Naive thymus-derived CD4-positive, alpha-beta T cell (primary cell): ENCODE data around the gene SMG7. TPM values are rescaled to one million over a fixed set of nuclear protein-coding genes. Genes with fewer than 3 reads are reported as not detected.

Experiments used
- ATAC-seq: fragments of 150-1000 bp; cut with Tn5 transposase; 2 replicates; pipeline ENCODE4 v1.10.0; 2021; ENCODE audit warnings: mild to moderate bottlenecking, moderate library complexity
- CTCF ChIA-PET: fragments of 350-600 bp; sonication (Branson Sonifier 250); formaldehyde crosslinking; loops from one replicate; lab custom pipeline; 2021; ENCODE audit warnings: antibody characterized with exemption; lab: Charles Lee
- POLR2A ChIA-PET: fragments of 350-600 bp; sonication (Branson Sonifier 250); formaldehyde crosslinking; loops from one replicate; lab custom pipeline; 2021; ENCODE audit warnings: antibody characterized with exemption, inconsistent platforms; lab: Charles Lee
- DNase-seq, 9 donors: peaks; one replicate each; pipeline versions ENCODE4 v3.0.0 to v3.0.0-alpha.2; 2020 to 2022; ENCODE audit warnings: mixed read lengths in 1 of 9
- H3K27ac ChIP-seq: one replicate; pipeline ENCODE4 v1.7.0; 2013; ENCODE audit warnings: mild to moderate bottlenecking, low read depth, low read length, moderate library complexity
- H3K27me3 ChIP-seq, 2 donors: one replicate each; pipeline ENCODE4 v1.7.0; 2013; ENCODE audit warnings: low read length in 2 of 2, mild to moderate bottlenecking in 2 of 2, moderate library complexity in 2 of 2; ENCODE audit not compliant: control insufficient read depth in 2 of 2, insufficient read depth in 2 of 2
- H3K36me3 ChIP-seq, 3 experiments: 1 replicate in 2 of 3; 2 replicates in 1 of 3; pipeline ENCODE4 v1.7.0; 2013; ENCODE audit warnings: low read length in 3 of 3, mild to moderate bottlenecking in 3 of 3, moderate library complexity in 1 of 3; ENCODE audit not compliant: insufficient read depth in 3 of 3, control insufficient read depth in 2 of 3
- H3K4me1 ChIP-seq, 2 donors: one replicate each; pipeline ENCODE4 v1.7.0; 2013; ENCODE audit warnings: low read length in 2 of 2, mild to moderate bottlenecking in 2 of 2, moderate library complexity in 1 of 2; ENCODE audit not compliant: control insufficient read depth in 2 of 2, insufficient read depth in 2 of 2
- H3K4me3 ChIP-seq: 2 replicates; pipeline ENCODE4 v1.7.0; 2013; ENCODE audit warnings: mild to moderate bottlenecking, low read length
- H3K9me3 ChIP-seq, 3 experiments: 1 replicate in 2 of 3; 2 replicates in 1 of 3; pipeline ENCODE4 v1.7.0; 2013; ENCODE audit warnings: low read length in 3 of 3; ENCODE audit not compliant: control insufficient read depth in 2 of 3
- H3K27ac Mint-ChIP-seq, 9 donors: one replicate each; pipeline ENCODE4 v1.8.0; 2020 to 2022; ENCODE audit warnings: mixed read lengths in 9 of 9, mild to moderate bottlenecking in 8 of 9, moderate library complexity in 5 of 9, inconsistent platforms in 2 of 9
- H3K27me3 Mint-ChIP-seq, 5 donors: one replicate each; pipeline ENCODE4 v1.8.0; 2021 to 2022; ENCODE audit warnings: mixed read lengths in 5 of 5, mild to moderate bottlenecking in 1 of 5
- H3K36me3 Mint-ChIP-seq, 5 donors: one replicate each; pipeline ENCODE4 v1.8.0; 2020 to 2022; ENCODE audit warnings: mixed read lengths in 5 of 5, mild to moderate bottlenecking in 3 of 5, inconsistent platforms in 1 of 5
- H3K4me1 Mint-ChIP-seq, 7 donors: one replicate each; pipeline ENCODE4 v1.8.0; 2020 to 2022; ENCODE audit warnings: mixed read lengths in 7 of 7, mild to moderate bottlenecking in 3 of 7, inconsistent platforms in 1 of 7
- H3K4me3 Mint-ChIP-seq, 10 donors: one replicate each; pipeline ENCODE4 v1.8.0; 2020 to 2022; ENCODE audit warnings: mild to moderate bottlenecking in 10 of 10, mixed read lengths in 10 of 10, moderate library complexity in 6 of 10, inconsistent platforms in 2 of 10
- H3K9me3 Mint-ChIP-seq, 11 donors: one replicate each; pipeline ENCODE4 v1.8.0; 2020 to 2022; ENCODE audit warnings: mixed read lengths in 11 of 11, mild to moderate bottlenecking in 4 of 11, inconsistent platforms in 1 of 11, moderate library complexity in 1 of 11
- intact Hi-C, 2 donors: fragments of 100-400 bp; cut with micrococcal nuclease; formaldehyde crosslinking; loops; one replicate each; pipeline ENCODE4 v1.15.1; 2023
- polyA plus RNA-seq, 2 donors: library from polyadenylated mRNA; unstranded; fragments of 300-500 nt; fragmentation: Illumina TruSeq; gene quantifications; one replicate each; pipeline ENCODE4 v1.2.3, GENCODE V29; 2021
- total RNA-seq, 6 experiments: library from RNA in 5 of 6; stranded (reverse) in 5 of 6; gene quantifications; 1 replicate in 5 of 6; 2 replicates in 1 of 6; pipeline ENCODE4 v1.2.3 and lab custom pipeline; 2021 to 2026

The SMG7 gene
- total and polyA plus RNA-seq, 7 experiments from 2014 or later = 24.7 to 87.7 (median 53.1) TPM

GRCh38 chr1:183575606-183576005 is 103.3 kb downstream of the SMG7 start:
- no peaks in the 10 kb centered on the region for H3K36me3 ChIP-seq
- no peak overlapping the region for H3K27ac ChIP-seq
- peaks cover 0 to 13% (median 0%) of the 10 kb centered on the region in 5 donors for H3K36me3 Mint-ChIP-seq
- no peaks in the 10 kb centered on the region for H3K9me3 Mint-ChIP-seq
- peaks cover 8 to 15% (median 10%) of the 10 kb centered on the region in 7 donors for H3K4me1 Mint-ChIP-seq
- H3K27ac Mint-ChIP-seq = no peak overlapping the region
- no peaks in the 10 kb centered on the region for H3K4me1 ChIP-seq
- intact Hi-C loops = no loop called here
- DNase-seq (no peak), ATAC-seq (no peak)
- no peak overlapping the region for H3K4me3 ChIP-seq
- H3K27me3 Mint-ChIP-seq = peaks cover 0 to 14% (median 0%) of the 10 kb centered on the region in 5 donors
- H3K9me3 ChIP-seq = no peaks in the 10 kb centered on the region
- CTCF ChIA-PET = no interaction called here
- no peak overlapping the region for H3K4me3 Mint-ChIP-seq
- no peaks in the 10 kb centered on the region for H3K27me3 ChIP-seq
- POLR2A ChIA-PET = no interaction called here

- Histone ChIP-seq H3K36me3 (no peaks in the 10 kb centered on the region), H3K4me1 (no peaks in the 10 kb centered on the region), H3K27ac (no peak overlapping the region), H3K9me3 (no peaks in the 10 kb centered on the region), H3K4me3 (no peak overlapping the region), H3K27me3 (no peaks in the 10 kb centered on the region)
- ChIA-PET CTCF (no interaction called here), POLR2A (no interaction called here)
- H3K36me3 Mint-ChIP-seq = peaks cover 0 to 11% (median 0%) of the 10 kb centered on the region in 5 donors
- ATAC-seq (no peak), DNase-seq (no peak)
- no peak overlapping the region for H3K27ac Mint-ChIP-seq
- peaks cover 9 to 20% (median 10%) of the 10 kb centered on the region in 7 donors for H3K4me1 Mint-ChIP-seq
- intact Hi-C loops = no loop called here
- peaks cover 0 to 10% (median 0%) of the 10 kb centered on the region in 5 donors for H3K27me3 Mint-ChIP-seq
- H3K9me3 Mint-ChIP-seq = peaks cover 0 to 2% (median 0%) of the 10 kb centered on the region in 11 donors
- no peak overlapping the region for H3K4me3 Mint-ChIP-seq
Observed at GRCh38 chr1:183576537-183576936, 104.2 kb downstream of the SMG7 start.

- Histone ChIP-seq H3K4me1 (no peaks in the 10 kb centered on the region), H3K27me3 (no peaks in the 10 kb centered on the region), H3K27ac (no peak overlapping the region), H3K9me3 (no peaks in the 10 kb centered on the region), H3K4me3 (no peak overlapping the region), H3K36me3 (no peaks in the 10 kb centered on the region)
- Mint-ChIP-seq H3K27ac (no peak overlapping the region), H3K9me3 (peaks cover 0 to 2% (median 0%) of the 10 kb centered on the region in 11 donors), H3K4me3 (peak overlapping the region in 1 of 10 donors; percentile 48), H3K4me1 (peaks cover 9 to 20% (median 10%) of the 10 kb centered on the region in 7 donors), H3K36me3 (peaks cover 0 to 8% (median 0%) of the 10 kb centered on the region in 5 donors), H3K27me3 (no peaks in the 10 kb centered on the region)
- intact Hi-C loops = no loop called here
- no peak for DNase-seq
- ATAC-seq = no peak
- ChIA-PET CTCF (interaction anchor here (0.6 kb wide), 1 partner anchor 31 kb away, joined by 3 read pairs; no protein-coding TSS in a partner anchor), POLR2A (no interaction called here)
Observed at GRCh38 chr1:183577897-183578465, 105.7 kb downstream of the SMG7 start.

- ChIA-PET POLR2A (no interaction called here), CTCF (interaction anchor here (0.6 kb wide), 1 partner anchor 30 kb away, joined by 3 read pairs; no protein-coding TSS in a partner anchor)
- Histone ChIP-seq H3K27ac (no peak overlapping the region), H3K9me3 (no peaks in the 10 kb centered on the region), H3K36me3 (no peaks in the 10 kb centered on the region), H3K4me3 (no peak overlapping the region), H3K4me1 (no peaks in the 10 kb centered on the region), H3K27me3 (no peaks in the 10 kb centered on the region)
- H3K36me3 Mint-ChIP-seq = peaks cover 0 to 10% (median 0%) of the 10 kb centered on the region in 5 donors
- peaks cover 9 to 26% (median 10%) of the 10 kb centered on the region in 7 donors for H3K4me1 Mint-ChIP-seq
- no peak for DNase-seq
- ATAC-seq = no peak
- peaks cover 0 to 2% (median 0%) of the 10 kb centered on the region in 11 donors for H3K9me3 Mint-ChIP-seq
- H3K4me3 Mint-ChIP-seq = no peak overlapping the region
- H3K27me3 Mint-ChIP-seq = no peaks in the 10 kb centered on the region
- intact Hi-C loops = no loop called here
- no peak overlapping the region for H3K27ac Mint-ChIP-seq
Observed at GRCh38 chr1:183578856-183579255, 106.6 kb downstream of the SMG7 start.

GRCh38 chr1:183580281-183580682 is 108.0 kb downstream of the SMG7 start:
- POLR2A ChIA-PET = interaction anchor here (0.6 to 0.8 kb wide), 2 partner anchors 19 to 41 kb away, joined by 3 read pairs; no protein-coding TSS in a partner anchor
- no peak overlapping the region for H3K4me3 ChIP-seq
- Mint-ChIP-seq H3K4me1 (peaks cover 9 to 34% (median 10%) of the 10 kb centered on the region in 7 donors), H3K9me3 (peaks cover 0 to 2% (median 0%) of the 10 kb centered on the region in 11 donors), H3K4me3 (peak overlapping the region; percentile 14 to 80 (median 70)), H3K36me3 (peaks cover 0 to 12% (median 0%) of the 10 kb centered on the region in 5 donors), H3K27me3 (no peaks in the 10 kb centered on the region), H3K27ac (peak overlapping the region in 5 of 9 donors; percentile 18 to 84 (median 73))
- no peaks in the 10 kb centered on the region for H3K27me3 ChIP-seq
- intact Hi-C loops = no loop called here
- DNase-seq (peak in 5 of 9 donors; percentile 7 to 30 (median 21)), ATAC-seq (peak; percentile 75)
- H3K36me3 ChIP-seq = no peaks in the 10 kb centered on the region
- no peaks in the 10 kb centered on the region for H3K9me3 ChIP-seq
- CTCF ChIA-PET = no interaction called here
- H3K4me1 ChIP-seq = no peaks in the 10 kb centered on the region
- H3K27ac ChIP-seq = no peak overlapping the region

- Mint-ChIP-seq H3K4me3 (peak overlapping the region in 1 of 10 donors; percentile 6), H3K4me1 (peaks cover 9 to 37% (median 10%) of the 10 kb centered on the region in 7 donors), H3K36me3 (peaks cover 0 to 13% (median 0%) of the 10 kb centered on the region in 5 donors), H3K9me3 (peaks cover 0 to 2% (median 0%) of the 10 kb centered on the region in 11 donors), H3K27me3 (no peaks in the 10 kb centered on the region), H3K27ac (no peak overlapping the region)
- ATAC-seq (no peak), DNase-seq (no peak)
- no peaks in the 10 kb centered on the region for H3K4me1 ChIP-seq
- intact Hi-C loops = no loop called here
- no peak overlapping the region for H3K4me3 ChIP-seq
- POLR2A ChIA-PET = no interaction called here
- no peak overlapping the region for H3K27ac ChIP-seq
- no peaks in the 10 kb centered on the region for H3K36me3 ChIP-seq
- no peaks in the 10 kb centered on the region for H3K9me3 ChIP-seq
- H3K27me3 ChIP-seq = no peaks in the 10 kb centered on the region
- CTCF ChIA-PET = no interaction called here
Observed at GRCh38 chr1:183582021-183582713, 109.9 kb downstream of the SMG7 start.
